T-helper 2 cell treated with Interferon-gamma antibody and Interleukin-4, amounts not matched to agents 100 ng/mL and 5 ng/mL, for 36 hours (primary cell): ENCODE data around the gene DRAP1. TPM values are rescaled to one million over a fixed set of nuclear protein-coding genes. Genes with fewer than 3 reads are reported as not detected.

Experiments
- intact Hi-C: fragments of 100-400 bp; cut with micrococcal nuclease; formaldehyde crosslinking; loops from one replicate; pipeline ENCODE4 v1.15.1; 2023
- total RNA-seq: library from RNA; stranded (reverse); gene quantifications from 2 replicates; pipeline ENCODE4 v1.2.3, GENCODE V29; 2022

The DRAP1 gene
- total RNA-seq, 1 donor from 2014 or later, result 131 TPM

GRCh38 chr11:65885808-65886536 is 33.3 kb upstream of the DRAP1 start:
- intact Hi-C loops, result loop anchor here (5.0 kb wide), 1 partner anchor 174 kb away; the partner anchor contains the start of gene KAT5

DNA sequence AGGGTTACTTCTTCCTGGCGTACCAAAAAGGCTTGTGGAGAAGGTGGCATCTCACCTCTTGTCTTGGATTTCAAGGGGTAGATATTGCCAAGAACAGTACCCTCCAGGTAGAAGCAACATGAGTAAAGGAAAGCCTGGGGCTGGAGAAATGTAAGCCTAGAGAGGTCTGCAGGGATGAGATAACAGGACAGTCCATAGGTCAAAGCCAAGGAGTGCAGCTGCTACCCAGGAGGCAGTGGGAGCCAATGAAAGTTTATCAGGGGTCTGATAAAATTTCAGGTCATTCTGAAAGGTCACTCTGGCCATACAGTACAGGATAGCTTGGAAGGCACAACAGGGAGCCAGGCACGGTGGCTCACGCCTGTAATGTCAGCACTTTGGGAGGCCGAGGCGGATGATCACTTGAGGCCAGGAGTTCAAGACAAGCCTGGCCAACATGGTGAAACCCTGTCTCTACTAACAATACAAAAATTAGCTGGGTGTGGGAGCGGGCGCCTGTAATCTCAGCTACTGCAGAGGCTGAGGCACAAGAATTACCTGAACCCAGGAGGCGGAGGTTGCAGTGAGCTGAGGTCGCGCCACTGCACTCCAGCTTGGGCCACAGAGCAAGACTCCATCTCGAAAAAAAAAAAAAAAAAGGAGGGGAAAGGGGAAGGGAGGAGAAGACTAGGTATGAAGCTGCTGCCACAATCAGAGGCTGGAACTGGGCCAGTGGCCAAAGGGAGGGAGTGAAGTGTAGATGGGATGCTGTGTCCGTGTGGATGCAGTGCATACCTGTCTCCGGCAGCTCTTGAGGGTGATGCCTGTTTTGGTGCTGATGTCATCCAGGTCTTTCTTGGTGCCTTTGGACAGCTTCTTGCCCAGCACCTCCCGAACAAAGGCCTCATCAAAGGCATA is 32.2 kb upstream of the DRAP1 start:
- intact Hi-C loops, result loop anchor here (5.0 kb wide), 1 partner anchor 175 kb away; the partner anchor contains the start of gene KAT5

DNA sequence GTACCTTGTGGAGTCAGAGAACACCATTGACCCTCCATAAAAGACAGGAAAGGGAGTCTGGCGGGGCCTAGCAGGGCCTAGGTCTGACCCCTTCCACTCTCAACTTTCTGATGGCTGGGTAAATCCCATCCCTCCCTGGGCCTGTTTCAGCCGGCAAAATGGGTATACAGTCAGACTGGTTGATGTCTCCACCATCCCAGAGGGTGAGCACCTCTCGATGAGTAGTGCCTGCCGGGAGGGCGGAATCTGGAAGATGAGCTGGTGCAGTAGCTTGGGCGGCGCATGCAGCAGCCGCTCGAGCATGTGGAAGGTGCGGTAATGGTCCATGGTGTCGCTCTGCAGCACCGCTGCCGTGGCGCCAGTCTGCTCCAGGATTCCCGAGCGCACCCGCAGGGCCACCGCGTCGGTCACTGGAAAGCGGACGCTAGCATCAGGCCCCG is 31.5 kb upstream of the DRAP1 start:
- intact Hi-C loops, result loop anchor here (1.0 to 5.0 kb wide), 5 partner anchors 14 to 175 kb away; partner anchors contain the start of genes C11orf68, CFL1, DRAP1 and KAT5

- intact Hi-C loops, result loop anchor here (1.0 to 5.0 kb wide), 5 partner anchors 15 to 176 kb away; partner anchors contain the start of genes C11orf68, CFL1, DRAP1 and KAT5
These were observed 30.9 kb upstream of the DRAP1 start, which contains the start of gene FIBP for GRCh38 chr11:65888163-65888814. Gene FIBP (minus strand): TSS chr11:65888471. CDS start chr11:65888418, 53 bp downstream.

- intact Hi-C loops, result loop anchor here (1.0 to 10.0 kb wide), 3 partner anchors 10 to 106 kb away; partner anchors contain the start of genes AP5B1, FOSL1, OVOL1 and SART1
These were observed 28.7 kb upstream of the DRAP1 start, which contains the start of gene CCDC85B for GRCh38 chr11:65890324-65891218. Gene CCDC85B (plus strand): TSS chr11:65890673. CDS start chr11:65890784, 111 bp downstream.

GRCh38 chr11:65891219-65892136 is 27.7 kb upstream of the DRAP1 start:
- intact Hi-C loops, result loop anchor here (10.0 kb wide), 1 partner anchor 107 kb away; the partner anchor contains the start of genes AP5B1 and OVOL1

DNA sequence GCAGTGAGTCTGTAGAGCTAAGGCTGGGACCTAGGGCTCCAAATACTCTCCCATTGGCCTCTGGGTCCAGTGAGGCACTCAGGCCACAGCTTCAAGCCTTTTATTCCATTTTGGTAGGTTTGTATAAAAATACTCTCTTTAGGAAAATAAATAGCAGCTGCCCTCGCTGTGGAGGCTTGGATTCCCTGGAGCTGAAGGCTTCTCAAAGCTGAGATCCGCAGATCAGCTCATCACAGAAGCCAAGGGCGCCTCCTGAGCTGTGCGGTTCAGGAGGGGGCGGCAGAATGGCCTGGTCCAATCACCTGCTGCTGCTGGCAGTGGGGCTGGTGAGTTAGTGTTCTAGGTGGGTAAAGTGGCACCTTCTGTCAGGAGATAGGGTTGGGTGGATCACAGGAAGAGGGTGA is 27.1 kb upstream of the DRAP1 start:
- intact Hi-C loops, result loop anchor here (10.0 kb wide), 1 partner anchor 107 kb away; the partner anchor contains the start of genes AP5B1 and OVOL1

DNA sequence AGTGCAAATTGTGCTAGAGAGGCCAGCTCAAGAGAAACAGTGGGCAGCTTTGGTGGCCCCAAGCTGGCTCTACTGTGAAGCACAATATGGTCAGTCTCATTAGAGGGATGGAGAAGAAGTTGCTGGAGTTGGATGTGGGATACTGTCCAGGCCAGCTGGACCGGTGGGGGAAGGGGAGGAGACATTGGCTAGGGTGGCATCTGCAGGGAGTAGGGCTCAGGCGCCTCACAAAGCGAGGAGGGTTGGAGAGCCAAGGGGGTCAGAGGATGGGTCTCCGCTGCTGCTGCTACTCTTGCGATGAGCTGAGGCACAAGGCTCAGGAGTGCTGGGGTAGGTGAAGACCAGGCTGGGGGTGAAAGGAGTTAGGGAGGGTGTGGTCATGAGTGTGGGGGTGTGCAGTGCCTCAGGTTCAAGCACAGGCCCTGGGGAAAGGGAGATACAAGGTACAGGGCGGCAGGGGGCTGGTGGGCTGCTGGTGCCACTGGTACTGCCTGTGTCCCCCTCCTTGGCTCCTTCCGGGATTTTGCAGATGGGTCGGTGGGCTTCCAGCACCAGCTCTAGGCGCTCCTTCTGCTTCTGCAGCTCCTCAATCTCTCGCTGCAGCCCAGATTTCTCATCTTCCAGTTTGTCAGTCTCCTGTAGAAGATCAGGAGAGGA is 26.4 kb upstream of the DRAP1 start:
- intact Hi-C loops, result loop anchor here (10.0 kb wide), 1 partner anchor 108 kb away; the partner anchor contains the start of genes AP5B1 and OVOL1

DNA sequence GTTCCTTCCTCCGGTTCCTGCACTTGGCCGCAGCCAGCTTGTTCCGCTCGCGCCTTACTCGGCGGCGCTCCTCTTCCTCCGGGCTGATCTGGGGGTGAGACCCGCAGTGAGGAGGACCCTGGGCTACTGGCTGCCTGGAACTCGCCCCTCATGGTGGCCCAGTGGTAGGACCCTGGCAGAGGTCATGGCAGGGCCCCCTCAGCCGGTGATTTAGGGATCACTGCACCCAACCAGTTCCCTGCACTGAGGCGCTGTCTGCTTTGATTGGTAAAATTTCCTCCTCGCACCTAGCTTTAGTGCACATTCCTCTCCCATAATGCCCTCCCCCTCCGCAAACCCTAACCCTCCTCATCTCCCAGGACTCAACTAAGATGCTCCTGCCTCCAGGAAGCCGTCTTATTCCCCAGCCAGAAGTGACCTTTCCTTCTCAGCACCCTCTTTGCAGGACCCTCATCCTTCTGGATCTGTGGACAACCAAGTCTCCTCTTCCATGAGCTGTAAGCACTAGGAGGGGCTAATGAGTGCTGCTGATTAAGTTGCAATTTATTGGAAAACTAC is 25.1 kb upstream of the DRAP1 start:
- intact Hi-C loops, result loop anchor here (10.0 kb wide), 1 partner anchor 109 kb away; the partner anchor contains the start of genes AP5B1 and OVOL1

DNA sequence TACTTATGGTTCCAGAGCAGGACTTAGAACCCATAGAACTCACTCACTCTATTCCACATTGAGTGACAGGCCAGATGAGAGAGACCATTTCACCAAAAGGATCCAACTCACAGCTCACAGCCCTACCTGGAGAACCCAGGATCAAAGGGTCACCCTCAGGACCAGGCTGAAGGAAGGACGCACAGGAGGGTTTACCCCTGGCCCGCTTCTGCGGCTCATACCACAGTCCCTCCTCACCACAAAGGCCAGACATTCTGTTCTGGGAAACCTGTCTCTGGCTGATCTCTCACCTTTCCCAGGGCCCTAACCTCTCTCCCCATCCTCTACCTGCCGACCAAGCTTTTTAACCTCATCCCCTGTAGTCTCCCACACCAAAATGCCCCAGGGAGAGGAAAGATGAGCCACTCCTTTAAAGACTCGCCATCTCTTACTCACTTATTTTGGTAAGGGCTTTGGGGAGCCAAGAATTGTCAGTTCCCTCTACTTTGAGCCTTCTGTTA is 23.7 kb upstream of the DRAP1 start:
- intact Hi-C loops, result loop anchor here (10.0 kb wide), 1 partner anchor 111 kb away; the partner anchor contains the start of genes AP5B1 and OVOL1

DNA sequence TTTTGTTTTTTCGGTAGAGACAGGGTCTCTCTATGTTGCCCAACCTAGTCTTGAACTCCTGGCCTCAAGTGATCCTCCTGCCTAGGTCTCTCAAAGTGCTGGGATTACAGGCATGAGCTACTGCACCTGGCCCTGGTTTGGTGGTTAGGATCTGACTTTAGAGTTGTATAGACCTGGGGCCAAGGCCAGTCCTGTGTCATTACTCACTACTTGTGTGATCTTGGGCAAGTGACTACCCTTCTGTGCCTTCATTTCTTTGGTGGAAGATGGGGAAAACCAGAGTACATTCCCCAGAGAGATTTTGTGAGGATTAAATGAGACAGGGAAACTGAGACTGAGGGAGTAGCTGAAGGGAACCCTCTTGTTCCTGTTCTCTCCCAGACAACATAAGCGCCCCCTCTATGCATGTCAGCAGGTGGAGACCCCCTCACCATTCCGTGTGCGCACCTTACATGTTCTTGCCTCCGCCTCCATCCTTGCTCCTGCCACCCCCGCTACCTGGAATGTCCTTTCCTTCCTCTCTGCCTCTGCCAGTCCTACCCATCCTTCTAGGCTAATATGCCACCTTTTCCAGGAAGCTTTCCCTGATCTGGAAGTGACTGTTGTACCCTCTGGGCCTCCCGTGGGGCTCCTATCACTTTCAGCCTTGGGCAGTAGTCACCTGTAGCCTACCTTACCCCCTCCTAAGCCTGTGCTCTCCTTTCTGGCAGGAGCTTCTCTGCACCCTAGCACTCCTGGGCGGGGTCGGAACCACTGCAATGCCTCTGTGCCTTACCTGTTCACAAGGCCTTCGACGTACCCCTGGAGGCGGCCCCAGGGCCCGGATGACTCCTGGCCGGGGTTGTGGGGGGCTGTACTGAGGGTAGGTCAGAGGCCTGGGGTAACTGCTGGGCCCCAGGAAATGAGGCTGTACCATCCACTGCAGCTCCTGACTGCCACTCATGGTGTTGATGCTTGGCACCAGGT is 22.9 kb upstream of the DRAP1 start:
- intact Hi-C loops, result loop anchor here (10.0 kb wide), 1 partner anchor 112 kb away; the partner anchor contains the start of genes AP5B1 and OVOL1

GRCh38 chr11:65897020-65897471 is 22.2 kb upstream of the DRAP1 start:
- intact Hi-C loops, result loop anchor here (10.0 kb wide), 1 partner anchor 112 kb away; the partner anchor contains the start of genes AP5B1 and OVOL1

- intact Hi-C loops, result loop anchor here (10.0 kb wide), 1 partner anchor 114 kb away; the partner anchor contains the start of genes AP5B1 and OVOL1
These were observed 20.4 kb upstream of the DRAP1 start for GRCh38 chr11:65898656-65899355.

DNA sequence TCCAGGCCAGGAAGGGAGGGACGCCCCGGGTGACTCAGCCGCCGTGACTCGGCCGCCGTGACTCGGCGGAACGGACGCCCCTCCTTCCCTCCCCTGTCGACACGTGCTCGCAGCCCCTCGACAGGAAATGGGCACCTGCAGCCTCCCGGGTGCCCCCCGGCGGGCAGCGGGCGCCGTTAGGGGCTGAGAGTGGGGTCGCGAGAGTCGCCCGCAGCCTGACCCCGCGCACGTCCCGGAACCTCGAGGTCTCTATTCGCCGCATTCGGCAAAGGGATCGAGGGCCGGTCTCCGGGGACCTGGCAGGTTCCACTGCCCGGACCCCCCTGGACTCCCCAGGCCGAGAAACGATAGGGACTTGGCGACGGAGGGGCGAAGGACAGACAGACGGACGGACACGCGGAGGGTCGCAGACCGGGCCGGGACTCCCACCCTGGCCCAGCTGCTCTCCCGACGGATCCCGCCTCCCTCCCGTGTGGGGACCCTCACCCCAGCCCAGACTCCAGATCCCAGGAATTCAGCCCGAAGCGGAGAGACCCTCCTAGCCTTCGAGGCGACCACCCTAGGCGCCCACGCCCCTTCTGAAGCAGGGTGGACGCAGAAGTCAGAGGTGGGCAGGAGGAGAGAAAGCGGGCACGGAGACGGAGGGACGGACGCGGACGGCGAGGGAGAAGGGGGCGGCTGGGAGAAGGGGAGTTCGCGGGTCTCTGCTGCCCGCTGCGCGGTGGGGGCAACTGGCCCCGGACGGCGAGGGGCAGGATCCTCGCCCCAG is 19.7 kb upstream of the DRAP1 start:
- intact Hi-C loops, result loop anchor here (1.0 to 10.0 kb wide), 3 partner anchors 9 to 115 kb away; partner anchors contain the start of genes AP5B1, C11orf68, CCDC85B and DRAP1
